22Rv1 (cell line): ENCODE measurements around the gene VENTX.

Experiments
- H3K27ac ChIP-seq: fragments of 450-650 bp; 2 replicates; pipeline ENCODE4 v1.5.1; 2017
- ZFX ChIP-seq: fragments of 450-650 bp; IDR thresholded peaks from 2 replicates; pipeline ENCODE4 v1.6.1; 2017; ENCODE audit warnings: antibody characterized with exemption, borderline replicate concordance
- TF ChIP-seq, protein P1 (sequence below): fragments of 450-650 bp; IDR thresholded peaks from 2 replicates; pipeline ENCODE4 v1.5.1; 2017; ENCODE audit warnings: mild to moderate bottlenecking

Gene VENTX

DNA sequence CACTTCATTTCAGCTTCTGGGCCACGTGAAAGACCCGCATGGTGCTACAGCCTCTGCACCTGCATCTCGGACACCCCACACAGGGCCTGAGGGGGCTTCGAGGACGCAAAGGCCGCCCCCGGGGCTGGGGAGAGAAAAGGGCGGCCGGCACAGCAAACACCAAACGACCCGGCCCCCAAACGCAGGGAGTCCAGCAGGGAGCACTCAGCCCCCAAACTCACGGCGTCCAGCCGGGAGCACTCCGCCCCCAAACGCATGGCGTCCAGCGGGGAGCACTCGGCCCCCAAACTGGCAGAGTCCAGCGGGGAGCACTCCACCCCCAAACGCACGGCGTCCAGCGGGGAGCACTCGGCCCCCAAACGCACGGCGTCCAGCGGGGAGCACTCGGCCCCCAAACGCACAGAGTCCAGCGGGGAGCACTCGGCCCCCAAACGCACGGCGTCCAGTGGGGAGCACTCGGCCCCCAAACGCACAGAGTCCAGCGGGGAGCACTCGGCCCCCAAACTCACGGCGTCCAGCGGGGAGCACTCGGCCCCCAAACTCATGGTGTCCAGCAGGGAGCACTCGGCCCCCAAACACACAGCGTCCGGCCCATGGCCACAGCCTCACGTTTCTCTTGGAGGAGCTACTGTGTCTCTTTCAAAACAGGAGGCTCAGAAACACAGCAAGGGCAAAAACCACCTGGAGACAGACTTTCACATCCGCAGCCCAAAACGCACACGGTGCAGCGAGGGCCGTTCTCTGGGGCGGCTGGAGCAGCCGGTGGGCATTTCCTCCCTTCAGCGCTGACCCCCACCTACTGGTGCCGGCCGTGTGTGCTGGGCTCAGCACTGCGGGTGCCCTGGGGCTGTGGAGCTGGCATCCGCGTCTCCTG is 34.6 kb upstream of the VENTX start:
- TF ChIP-seq, protein P1, sequence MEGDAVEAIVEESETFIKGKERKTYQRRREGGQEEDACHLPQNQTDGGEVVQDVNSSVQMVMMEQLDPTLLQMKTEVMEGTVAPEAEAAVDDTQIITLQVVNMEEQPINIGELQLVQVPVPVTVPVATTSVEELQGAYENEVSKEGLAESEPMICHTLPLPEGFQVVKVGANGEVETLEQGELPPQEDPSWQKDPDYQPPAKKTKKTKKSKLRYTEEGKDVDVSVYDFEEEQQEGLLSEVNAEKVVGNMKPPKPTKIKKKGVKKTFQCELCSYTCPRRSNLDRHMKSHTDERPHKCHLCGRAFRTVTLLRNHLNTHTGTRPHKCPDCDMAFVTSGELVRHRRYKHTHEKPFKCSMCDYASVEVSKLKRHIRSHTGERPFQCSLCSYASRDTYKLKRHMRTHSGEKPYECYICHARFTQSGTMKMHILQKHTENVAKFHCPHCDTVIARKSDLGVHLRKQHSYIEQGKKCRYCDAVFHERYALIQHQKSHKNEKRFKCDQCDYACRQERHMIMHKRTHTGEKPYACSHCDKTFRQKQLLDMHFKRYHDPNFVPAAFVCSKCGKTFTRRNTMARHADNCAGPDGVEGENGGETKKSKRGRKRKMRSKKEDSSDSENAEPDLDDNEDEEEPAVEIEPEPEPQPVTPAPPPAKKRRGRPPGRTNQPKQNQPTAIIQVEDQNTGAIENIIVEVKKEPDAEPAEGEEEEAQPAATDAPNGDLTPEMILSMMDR = no peak
- TF ChIP-seq ZFX = no peak
- H3K27ac ChIP-seq = no peak overlapping the region

- no peak overlapping the region for H3K27ac ChIP-seq
- no peak for TF ChIP-seq ZFX
- TF ChIP-seq, protein P1 = no peak
Measured at GRCh38 chr10:133203652-133204195, 33.9 kb upstream of the VENTX start.

- no peak overlapping the region for H3K27ac ChIP-seq
- TF ChIP-seq, protein P1 = no peak
Measured at GRCh38 chr10:133204226-133205015, 33.2 kb upstream of the VENTX start.

DNA sequence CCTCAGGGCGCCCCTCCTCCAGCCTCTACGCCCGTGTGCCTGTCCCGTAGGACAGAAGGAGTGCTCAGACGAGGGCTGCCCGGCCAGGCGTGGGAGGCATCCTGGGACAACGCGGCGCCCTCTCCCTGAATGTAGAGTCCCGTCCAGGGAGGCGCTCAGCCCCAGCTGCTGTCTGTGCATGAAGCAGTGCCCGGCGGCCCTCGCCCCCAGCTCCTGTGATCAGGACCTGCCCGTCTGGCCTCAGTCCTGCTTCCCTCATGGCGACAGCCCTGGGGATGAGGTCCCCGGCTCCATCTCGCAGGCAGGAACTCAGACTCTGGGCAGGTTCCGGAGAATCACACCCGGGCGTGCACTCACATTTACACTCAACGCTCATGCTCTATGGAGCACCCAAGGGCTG is 32.5 kb upstream of the VENTX start:
- no peak overlapping the region for H3K27ac ChIP-seq
- TF ChIP-seq, protein P1 = no peak
- TF ChIP-seq ZFX = no peak

DNA sequence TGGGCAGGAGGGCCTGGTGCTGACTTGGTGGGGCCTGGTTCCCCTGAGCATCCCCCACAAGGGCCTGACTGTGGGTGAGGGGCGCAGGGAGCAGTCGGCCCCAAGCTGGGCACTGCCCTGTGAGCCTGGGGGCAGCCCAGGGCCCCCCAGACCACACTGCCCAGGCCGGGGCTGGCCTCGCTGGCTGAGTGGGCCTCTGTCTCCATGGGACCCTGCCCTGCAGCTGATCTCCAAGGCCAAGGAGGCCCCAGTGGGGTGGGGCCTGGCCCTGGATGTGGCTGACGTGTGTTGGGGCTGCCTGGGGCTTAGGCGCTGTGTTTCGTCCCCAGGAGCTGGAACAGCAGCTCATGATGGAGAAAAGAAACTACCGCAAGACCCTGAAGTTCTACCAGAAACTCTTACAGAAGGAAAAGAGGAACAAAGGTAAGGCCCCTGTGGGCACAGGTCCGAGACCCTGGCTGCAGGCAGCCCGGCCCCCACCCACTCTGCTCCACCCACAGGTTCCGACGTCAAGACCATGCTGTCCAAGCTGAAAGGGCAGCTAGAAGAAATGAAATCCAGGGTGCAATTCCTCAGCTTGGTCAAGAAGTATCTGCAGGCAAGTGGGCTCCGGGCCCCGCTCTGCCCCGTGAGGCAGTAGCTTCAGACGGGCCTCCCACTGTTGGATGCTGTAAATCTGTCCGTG is 31.2 kb upstream of the VENTX start:
- no peak overlapping the region for H3K27ac ChIP-seq
- TF ChIP-seq ZFX = no peak
- TF ChIP-seq, protein P1 = no peak

GRCh38 chr10:133207041-133207600 is 30.5 kb upstream of the VENTX start:
- TF ChIP-seq, protein P1 = no peak
- no peak for TF ChIP-seq ZFX
- H3K27ac ChIP-seq = no peak overlapping the region
